Naive thymus-derived CD8-positive, alpha-beta T cell (primary cell): ENCODE results near the gene TRAPPC12. TPM values are rescaled to one million over a fixed set of nuclear protein-coding genes. Genes with fewer than 3 reads are reported as not detected.
A peak's percentile ranks its signal among the peaks of the same experiment; 100 is the strongest.
"Not testable (repeated sequence)": the region's sequence is repeated elsewhere in the genome, so short reads cannot be mapped to it uniquely, and the experiment has no call there.

Experiments
- ATAC-seq, 2 donors: fragments of 150-1000 bp; cut with Tn5 transposase in 1 of 2; sonication (Bioruptor Pico), chemical (Tn5 transposase) in 1 of 2; 1 replicate in 1 of 2; 2 replicates in 1 of 2; pipeline ENCODE4 v1.10.0; 2021; ENCODE audit warnings: mild to moderate bottlenecking in 2 of 2, moderate library complexity in 2 of 2
- POLR2A ChIA-PET: fragments of 350-600 bp; sonication (Branson Sonifier 250); formaldehyde crosslinking; loops from one replicate; lab custom pipeline; 2021; ENCODE audit warnings: antibody characterized with exemption; lab: Charles Lee
- DNase-seq, 10 donors: peaks; one replicate each; pipeline versions ENCODE4 v3.0.0 to v3.0.0-alpha.2; 2020 to 2022
- H3K27ac Mint-ChIP-seq, 10 donors: one replicate each; pipeline ENCODE4 v1.8.0; 2020 to 2022; ENCODE audit warnings: mild to moderate bottlenecking in 10 of 10, mixed read lengths in 10 of 10, moderate library complexity in 4 of 10, inconsistent platforms in 1 of 10
- H3K27me3 Mint-ChIP-seq, 5 donors: one replicate each; pipeline ENCODE4 v1.8.0; 2021 to 2022; ENCODE audit warnings: mixed read lengths in 5 of 5
- H3K36me3 Mint-ChIP-seq, 3 donors: one replicate each; pipeline ENCODE4 v1.8.0; 2020 to 2022; ENCODE audit warnings: mixed read lengths in 3 of 3, mild to moderate bottlenecking in 2 of 3, inconsistent platforms in 1 of 3
- H3K4me1 Mint-ChIP-seq, 4 donors: one replicate each; pipeline ENCODE4 v1.8.0; 2021 to 2022; ENCODE audit warnings: mixed read lengths in 4 of 4
- H3K4me3 Mint-ChIP-seq, 10 donors: one replicate each; pipeline ENCODE4 v1.8.0; 2020 to 2022; ENCODE audit warnings: mild to moderate bottlenecking in 10 of 10, mixed read lengths in 10 of 10, moderate library complexity in 6 of 10, inconsistent platforms in 1 of 10
- H3K9me3 Mint-ChIP-seq, 9 donors: one replicate each; pipeline ENCODE4 v1.8.0; 2020 to 2022; ENCODE audit warnings: mixed read lengths in 9 of 9, mild to moderate bottlenecking in 3 of 9, inconsistent platforms in 1 of 9, moderate library complexity in 1 of 9
- polyA plus RNA-seq, 3 donors: library from polyadenylated mRNA; unstranded; fragments of 300-500 nt; fragmentation: Illumina TruSeq; gene quantifications; one replicate each; pipeline ENCODE4 v1.2.3, GENCODE V29; 2021
- total RNA-seq, 8 experiments: library from RNA in 2 of 8; stranded (reverse) in 2 of 8; gene quantifications; one replicate each; pipeline ENCODE4 v1.2.3 and lab custom pipeline; 2021 to 2026

TRAPPC12 gene
- total and polyA plus RNA-seq, 5 experiments from 2014 or later, result 23.8 to 162 (median 44.0) TPM

GRCh38 chr2:3503046-3503445, 123.6 kb downstream of the TRAPPC12 start:
- Mint-ChIP-seq H3K27ac (no peak overlapping the region), H3K27me3 (no peaks in the 10 kb centered on the region), H3K9me3 (peaks cover 0 to 10% (median 0%) of the 10 kb centered on the region in 9 donors), H3K36me3 (peaks cover 9 to 77% (median 33%) of the 10 kb centered on the region in 3 donors), H3K4me1 (peaks cover 0 to 10% (median 4%) of the 10 kb centered on the region in 4 donors), H3K4me3 (no peak overlapping the region)
- ATAC-seq, result no peak
- POLR2A ChIA-PET, result no interaction called here
- no peak for DNase-seq

DNA sequence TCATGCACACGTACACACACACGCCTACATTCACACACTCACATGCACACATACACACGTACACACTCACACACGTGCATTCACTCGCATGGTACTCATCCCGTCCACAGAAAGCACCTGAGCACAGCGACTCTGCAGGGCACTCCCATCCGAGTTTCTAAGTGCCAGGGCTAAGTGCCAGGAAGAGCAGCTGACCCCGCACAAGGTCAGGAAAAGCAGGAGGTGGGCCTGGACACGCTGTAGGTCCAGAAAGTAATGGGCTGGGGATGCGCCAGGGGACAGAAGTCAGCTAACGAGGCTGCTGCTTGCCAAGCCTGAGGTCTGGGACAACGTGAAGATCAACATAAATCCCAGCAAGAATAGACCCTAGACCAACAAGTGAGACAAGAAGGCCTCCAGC, 124.0 kb downstream of the TRAPPC12 start:
- POLR2A ChIA-PET, result no interaction called here
- H3K9me3 Mint-ChIP-seq, result peaks cover 0 to 12% (median 2%) of the 10 kb centered on the region in 9 donors
- DNase-seq (no peak), ATAC-seq (no peak)
- peaks cover 12 to 76% (median 31%) of the 10 kb centered on the region in 3 donors for H3K36me3 Mint-ChIP-seq
- H3K27ac Mint-ChIP-seq, result peak overlapping the region in 3 of 10 donors; percentile 29 to 71 (median 45)
- H3K27me3 Mint-ChIP-seq, result no peaks in the 10 kb centered on the region
- no peak overlapping the region for H3K4me3 Mint-ChIP-seq
- peaks cover 0 to 10% (median 4%) of the 10 kb centered on the region in 4 donors for H3K4me1 Mint-ChIP-seq

- Mint-ChIP-seq H3K27me3 (no peaks in the 10 kb centered on the region), H3K27ac (peak overlapping the region in 2 of 10 donors; percentile 32 to 56), H3K4me1 (peaks cover 0 to 10% (median 5%) of the 10 kb centered on the region in 4 donors), H3K9me3 (peaks cover 0 to 14% (median 2%) of the 10 kb centered on the region in 9 donors), H3K4me3 (no peak overlapping the region), H3K36me3 (peaks cover 13 to 73% (median 33%) of the 10 kb centered on the region in 3 donors)
- ATAC-seq, result no peak
- DNase-seq, result no peak
- POLR2A ChIA-PET, result no interaction called here
These were observed 125.2 kb downstream of the TRAPPC12 start for GRCh38 chr2:3504741-3505140.

- no peaks in the 10 kb centered on the region for H3K27me3 Mint-ChIP-seq
- H3K4me1 Mint-ChIP-seq, result peaks cover 0 to 10% (median 5%) of the 10 kb centered on the region in 4 donors
- no peak for ATAC-seq
- peaks cover 13 to 72% (median 37%) of the 10 kb centered on the region in 3 donors for H3K36me3 Mint-ChIP-seq
- no peak overlapping the region for H3K27ac Mint-ChIP-seq
- H3K9me3 Mint-ChIP-seq, result peaks cover 0 to 14% (median 2%) of the 10 kb centered on the region in 9 donors
- DNase-seq, result no peak
- H3K4me3 Mint-ChIP-seq, result no peak overlapping the region
- POLR2A ChIA-PET, result no interaction called here
These were observed 126.3 kb downstream of the TRAPPC12 start for GRCh38 chr2:3505771-3506170.

GRCh38 chr2:3512086-3512485, 132.6 kb downstream of the TRAPPC12 start:
- DNase-seq, result no peak
- Mint-ChIP-seq H3K9me3 (peaks cover 0 to 17% (median 10%) of the 10 kb centered on the region in 9 donors), H3K27ac (no peak overlapping the region), H3K27me3 (no peaks in the 10 kb centered on the region), H3K36me3 (peaks cover 32 to 64% (median 62%) of the 10 kb centered on the region in 3 donors), H3K4me1 (peaks cover 0 to 7% (median 6%) of the 10 kb centered on the region in 4 donors), H3K4me3 (no peak overlapping the region)
- ATAC-seq, result no peak
- POLR2A ChIA-PET, result no interaction called here

DNA sequence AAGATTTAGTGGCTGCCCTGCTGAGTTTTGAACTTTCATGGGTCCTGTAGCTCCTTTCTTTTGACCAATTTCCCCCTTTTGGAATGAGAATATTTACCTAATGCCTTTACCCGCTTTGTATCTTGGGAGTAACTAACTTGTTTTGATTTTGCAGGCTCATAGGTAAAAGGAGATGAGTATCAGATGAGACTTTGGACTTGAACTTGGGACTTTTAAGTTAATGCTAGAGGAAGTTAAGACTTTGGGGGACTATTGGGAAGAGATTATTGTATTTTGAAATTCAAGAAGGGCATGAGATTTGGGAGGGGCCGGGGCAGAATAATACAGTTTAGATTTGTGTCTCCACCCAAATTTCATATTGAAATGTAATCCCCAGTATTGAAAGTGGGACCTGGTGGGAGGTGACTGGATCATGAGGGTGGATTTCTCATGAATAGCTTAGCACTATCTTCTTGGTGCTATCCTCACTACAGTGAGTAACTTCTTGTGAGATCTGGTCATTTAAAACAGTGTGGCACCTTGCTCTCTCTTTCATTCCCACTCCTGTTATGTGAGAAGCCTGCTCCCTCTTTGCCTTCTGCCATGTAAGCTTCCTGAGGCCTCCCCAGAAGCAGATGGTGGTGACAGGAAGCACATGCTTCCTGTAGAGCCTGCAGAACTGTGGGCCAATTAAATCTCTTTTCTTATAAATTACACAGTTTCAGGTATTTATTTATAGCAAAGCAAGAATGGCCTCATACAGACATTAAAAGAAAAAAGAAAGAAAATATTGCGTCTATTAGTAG, 133.7 kb downstream of the TRAPPC12 start:
- Mint-ChIP-seq H3K27me3 (no peaks in the 10 kb centered on the region), H3K9me3 (peaks cover 0 to 16% (median 9%) of the 10 kb centered on the region in 9 donors), H3K27ac (no peak overlapping the region), H3K4me1 (peaks cover 8 to 16% (median 14%) of the 10 kb centered on the region in 4 donors), H3K4me3 (no peak overlapping the region), H3K36me3 (peaks cover 27 to 55% (median 54%) of the 10 kb centered on the region in 3 donors)
- no peak for DNase-seq
- ATAC-seq, result no peak
- POLR2A ChIA-PET, result no interaction called here

DNA sequence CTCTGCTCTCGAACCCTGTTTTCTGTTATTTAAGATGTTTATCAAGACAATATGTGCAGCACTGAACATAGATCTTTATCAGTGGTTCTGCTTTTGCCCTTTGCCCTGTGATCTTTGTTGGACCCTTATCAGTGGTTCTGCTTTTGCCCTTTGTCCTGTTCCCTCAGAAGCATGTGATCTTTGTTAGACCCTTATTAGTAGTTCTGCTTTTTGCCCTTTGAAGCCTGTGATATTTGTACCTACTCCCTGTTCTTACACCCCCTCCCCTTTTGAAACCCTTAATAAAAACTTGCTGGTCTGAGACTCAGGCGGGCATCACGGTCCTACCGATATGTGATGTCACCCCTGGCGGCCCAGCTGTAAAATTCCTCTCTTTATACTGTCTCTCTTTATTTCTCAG, 135.9 kb downstream of the TRAPPC12 start:
- POLR2A ChIA-PET, H3K27me3 Mint-ChIP-seq, ATAC-seq, DNase-seq: not testable (repeated sequence)
- peaks cover 0 to 16% (median 7%) of the 10 kb centered on the region in 9 donors for H3K9me3 Mint-ChIP-seq
- peak overlapping the region in 1 of 10 donors; percentile 2 for H3K4me3 Mint-ChIP-seq
- H3K36me3 Mint-ChIP-seq, result peaks cover 23 to 40% (median 37%) of the 10 kb centered on the region in 3 donors
- H3K4me1 Mint-ChIP-seq, result peaks cover 14 to 29% (median 22%) of the 10 kb centered on the region in 4 donors
- peak overlapping the region in 1 of 10 donors; percentile 31 for H3K27ac Mint-ChIP-seq

DNA sequence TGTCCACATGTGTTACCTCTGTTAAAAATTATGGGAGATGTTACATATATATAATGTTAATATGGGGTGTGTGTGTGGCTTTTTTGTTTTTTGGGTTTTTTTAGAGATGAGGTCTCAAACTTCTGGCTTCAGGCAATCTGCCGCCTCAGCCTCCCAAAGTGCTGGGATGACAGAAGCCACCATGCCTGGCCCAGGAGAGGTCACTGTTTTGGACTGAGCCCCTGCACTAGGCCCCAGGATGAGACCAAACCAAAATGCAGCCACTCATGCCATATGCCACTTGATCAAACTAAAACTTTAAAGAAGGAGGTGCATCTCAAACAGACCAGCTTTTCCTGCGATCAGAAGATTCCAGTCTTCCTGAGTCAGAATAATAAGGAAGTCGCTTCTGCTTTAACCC, 137.3 kb downstream of the TRAPPC12 start:
- Mint-ChIP-seq H3K27ac (no peak overlapping the region), H3K27me3 (peaks cover 0 to 4% (median 0%) of the 10 kb centered on the region in 5 donors), H3K4me3 (peak overlapping the region in 2 of 10 donors; percentile 28 to 33), H3K9me3 (peaks cover 0 to 11% (median 4%) of the 10 kb centered on the region in 9 donors), H3K4me1 (peaks cover 24 to 42% (median 36%) of the 10 kb centered on the region in 4 donors), H3K36me3 (peaks cover 16 to 27% (median 26%) of the 10 kb centered on the region in 3 donors)
- no peak for DNase-seq
- POLR2A ChIA-PET, result interaction anchor here (0.7 to 4.6 kb wide), 4 partner anchors 36 to 137 kb away, joined by 3 to 81 read pairs (median 3); partner anchors contain the start of genes RNASEH1, RPS7 and TRAPPC12
- ATAC-seq, result no peak

GRCh38 chr2:3517948-3518495, 138.5 kb downstream of the TRAPPC12 start:
- Mint-ChIP-seq H3K36me3 (peaks cover 15 to 18% (median 17%) of the 10 kb centered on the region in 3 donors), H3K4me1 (peaks cover 27 to 46% (median 41%) of the 10 kb centered on the region in 4 donors), H3K27ac (peak overlapping the region; percentile 65 to 98 (median 93)), H3K9me3 (peaks cover 0 to 11% (median 4%) of the 10 kb centered on the region in 9 donors), H3K27me3 (peaks cover 0 to 4% (median 0%) of the 10 kb centered on the region in 5 donors), H3K4me3 (peak overlapping the region; percentile 90 to 98 (median 94))
- no peak for DNase-seq
- POLR2A ChIA-PET, result interaction anchor here (0.6 to 4.6 kb wide), 13 partner anchors 9 to 140 kb away, joined by 3 to 81 read pairs (median 6); partner anchors contain the start of genes EIPR1, RNASEH1, RPS7 and TRAPPC12
- no peak for ATAC-seq

- peaks cover 10 to 12% (median 12%) of the 10 kb centered on the region in 3 donors for H3K36me3 Mint-ChIP-seq
- peak overlapping the region; percentile 65 to 98 (median 93) for H3K27ac Mint-ChIP-seq
- H3K4me1 Mint-ChIP-seq, result peaks cover 27 to 47% (median 41%) of the 10 kb centered on the region in 4 donors
- peak; percentile 74 to 77 for ATAC-seq
- POLR2A ChIA-PET, result interaction anchor here (0.6 to 4.6 kb wide), 16 partner anchors 9 to 141 kb away, joined by 3 to 81 read pairs (median 6); partner anchors contain the start of genes EIPR1, RNASEH1, RPS7 and TRAPPC12
- peaks cover 0 to 4% (median 0%) of the 10 kb centered on the region in 5 donors for H3K27me3 Mint-ChIP-seq
- peaks cover 0 to 11% (median 4%) of the 10 kb centered on the region in 9 donors for H3K9me3 Mint-ChIP-seq
- peak overlapping the region; percentile 90 to 98 (median 94) for H3K4me3 Mint-ChIP-seq
- DNase-seq, result peak; percentile 94 to 100 (median 99)
These were observed 139.2 kb downstream of the TRAPPC12 start for GRCh38 chr2:3518496-3519254.

GRCh38 chr2:3519255-3520205, 140.0 kb downstream of the TRAPPC12 start, which contains the start of gene ADI1:
Gene ADI1, minus strand, starts transcription at chr2:3519531. Its CDS starts 44 bp downstream, at chr2:3519487.
- ATAC-seq (peak; percentile 61 to 68), DNase-seq (peak in 8 of 10 donors; percentile 65 to 87 (median 70))
- peaks cover 27 to 43% (median 39%) of the 10 kb centered on the region in 4 donors for H3K4me1 Mint-ChIP-seq
- POLR2A ChIA-PET, result interaction anchor here (0.7 to 4.6 kb wide), 16 partner anchors 10 to 142 kb away, joined by 3 to 81 read pairs (median 6); partner anchors contain the start of genes EIPR1, RNASEH1, RPS7 and TRAPPC12
- H3K27me3 Mint-ChIP-seq, result peaks cover 0 to 4% (median 0%) of the 10 kb centered on the region in 5 donors
- H3K36me3 Mint-ChIP-seq, result peaks cover 2 to 9% (median 5%) of the 10 kb centered on the region in 3 donors
- peak within 1 kb of the TSS; percentile 90 to 98 (median 94) for H3K4me3 Mint-ChIP-seq
- H3K27ac Mint-ChIP-seq, result peak within 1 kb of the TSS; percentile 65 to 99 (median 94)
- H3K9me3 Mint-ChIP-seq, result peaks cover 0 to 9% (median 4%) of the 10 kb centered on the region in 9 donors
